NCI-H2029 treated with DMSO at 0.1 percent for 48 hours (cell line): Measurements from ENCODE around the gene PLXND1.

Source experiments
- DNase-seq: peaks from one replicate; lab custom pipeline; 2025; lab: John Stamatoyannopoulos, UW

Gene PLXND1

DNA sequence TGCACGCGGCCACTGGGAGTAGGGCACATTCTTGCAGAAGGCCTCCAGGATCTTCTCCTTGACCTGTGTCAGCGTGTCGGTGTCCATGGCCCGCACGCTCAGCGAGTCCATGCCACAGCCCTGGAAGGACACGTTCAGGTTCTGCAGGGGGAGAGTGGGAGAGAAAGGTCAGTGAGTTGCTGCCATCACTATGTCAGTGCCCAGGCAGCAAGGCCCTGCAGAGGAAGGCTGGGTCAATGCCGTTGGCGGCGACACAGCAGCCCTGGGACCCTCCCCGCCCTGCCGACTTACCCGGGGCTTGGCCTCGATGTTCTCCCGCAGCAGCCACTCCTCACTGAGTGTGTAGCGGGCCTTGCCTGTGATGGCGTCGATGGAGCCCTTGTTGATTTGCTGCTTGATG lies 43.7 kb downstream of the PLXND1 start:
- no peak for DNase-seq

DNA sequence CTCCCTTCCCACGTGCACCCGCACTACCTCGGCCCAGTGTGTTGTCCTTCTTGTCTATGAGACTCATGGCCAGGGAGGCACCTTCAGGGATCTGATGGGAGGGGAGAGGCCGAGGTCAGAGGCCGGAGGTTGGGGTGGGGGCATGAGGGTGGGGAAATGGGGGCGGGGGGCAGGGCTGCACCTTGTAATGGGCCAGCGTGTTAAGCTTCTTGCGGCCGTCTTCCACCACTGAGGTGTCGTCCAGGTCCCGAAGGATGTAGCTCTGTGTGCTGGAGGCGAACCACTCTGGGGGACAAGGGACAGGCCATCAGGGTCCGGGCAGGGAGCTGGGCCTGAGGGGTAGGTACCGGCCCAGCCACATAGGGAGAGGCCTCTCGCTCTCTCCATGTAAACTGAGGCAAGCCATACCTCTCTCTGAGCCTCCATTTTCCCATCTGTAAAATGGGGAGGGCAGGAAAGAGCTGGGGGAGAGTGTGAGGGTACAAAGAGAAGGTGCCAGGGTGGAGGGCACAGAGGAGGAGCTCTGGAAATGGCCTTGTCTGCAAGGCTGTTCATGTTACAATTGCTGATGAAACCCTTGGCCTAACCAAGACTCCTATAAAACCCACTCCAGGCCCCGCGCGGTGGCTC lies 44.7 kb downstream of the PLXND1 start:
- DNase-seq = no peak

DNA sequence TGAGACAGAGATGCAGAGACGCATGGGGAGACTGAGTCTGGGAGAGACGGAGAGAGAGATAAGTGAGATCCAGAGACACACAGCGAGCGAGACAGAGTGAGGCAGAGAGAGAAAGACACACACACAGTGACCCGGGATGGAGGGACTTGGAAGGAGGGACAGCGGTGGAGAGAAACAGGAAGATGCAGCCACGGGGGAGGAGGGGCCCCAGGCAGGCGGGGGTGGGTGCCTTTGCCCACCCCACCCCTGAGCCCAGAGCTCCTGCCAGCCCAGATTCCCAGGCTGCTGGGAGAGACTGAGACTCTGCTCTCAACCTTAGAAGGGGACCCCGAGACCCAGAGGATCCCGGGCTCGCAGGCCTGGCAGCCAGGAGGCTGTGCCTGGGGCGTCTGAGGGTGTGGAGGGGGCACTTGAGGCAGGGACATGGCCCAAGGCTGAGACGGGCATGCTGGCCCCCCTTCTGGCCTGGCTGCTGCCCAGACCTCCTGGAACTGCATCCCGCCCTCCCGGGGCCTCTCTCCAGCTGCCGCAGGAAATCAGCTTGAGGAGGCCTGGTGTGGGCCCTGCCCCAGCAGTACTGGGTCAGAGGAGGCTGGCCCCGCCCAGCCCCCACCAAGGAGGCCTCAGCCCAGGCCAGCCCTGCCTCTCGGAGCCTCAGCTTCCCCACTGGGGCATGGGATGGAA lies 45.4 kb downstream of the PLXND1 start:
- DNase-seq = no peak

DNA sequence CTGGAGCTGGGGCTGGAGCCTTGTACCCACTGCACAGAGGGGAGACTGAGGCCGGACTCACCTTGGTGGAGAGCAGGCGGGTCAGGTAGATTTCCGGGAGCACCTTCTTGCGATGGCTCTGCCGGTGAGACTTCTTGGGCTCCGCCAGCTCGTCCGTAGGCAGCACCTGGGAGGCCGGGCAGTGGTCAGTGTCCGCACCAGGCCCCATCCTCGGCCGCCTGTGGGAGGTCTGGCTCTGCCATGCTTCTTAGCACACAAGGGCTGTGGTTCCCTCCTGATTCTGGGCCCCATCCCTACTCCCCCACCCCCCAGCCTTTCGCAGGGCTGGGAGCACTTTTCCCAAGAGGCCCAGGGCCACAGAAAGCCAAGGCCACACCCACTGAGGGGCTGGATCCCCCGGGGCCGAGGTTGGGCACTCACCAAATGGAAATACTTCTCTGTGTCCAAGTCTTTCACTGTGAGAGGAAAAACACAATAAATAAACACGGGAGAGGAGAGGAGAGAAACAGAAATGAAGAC lies 46.1 kb downstream of the PLXND1 start:
- DNase-seq = no peak

DNA sequence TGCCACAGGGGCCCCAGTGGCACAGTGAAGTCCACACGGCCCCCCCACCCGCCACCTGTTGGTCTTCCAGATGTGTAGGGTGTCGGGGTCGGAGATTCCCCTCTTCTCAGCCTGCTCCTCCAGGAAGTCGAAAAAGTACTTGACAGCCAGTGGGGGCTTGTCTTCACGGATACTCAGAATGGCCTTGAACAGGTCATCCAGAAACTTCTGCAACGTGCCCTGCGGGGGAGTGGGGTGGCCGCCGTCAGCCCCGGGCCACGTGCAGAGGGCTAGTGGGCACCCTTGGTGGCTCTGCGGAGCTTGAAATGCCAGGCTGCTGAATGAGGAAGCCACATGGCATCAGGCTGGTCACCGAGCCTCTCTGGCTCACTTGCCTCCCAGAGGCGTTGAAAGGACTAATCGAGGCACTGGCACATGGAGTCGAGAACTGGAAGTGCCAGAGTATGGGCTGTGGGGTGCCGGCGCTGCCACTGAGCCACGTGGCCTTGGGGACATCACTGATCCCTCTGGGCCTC lies 46.9 kb downstream of the PLXND1 start:
- no peak for DNase-seq

DNA sequence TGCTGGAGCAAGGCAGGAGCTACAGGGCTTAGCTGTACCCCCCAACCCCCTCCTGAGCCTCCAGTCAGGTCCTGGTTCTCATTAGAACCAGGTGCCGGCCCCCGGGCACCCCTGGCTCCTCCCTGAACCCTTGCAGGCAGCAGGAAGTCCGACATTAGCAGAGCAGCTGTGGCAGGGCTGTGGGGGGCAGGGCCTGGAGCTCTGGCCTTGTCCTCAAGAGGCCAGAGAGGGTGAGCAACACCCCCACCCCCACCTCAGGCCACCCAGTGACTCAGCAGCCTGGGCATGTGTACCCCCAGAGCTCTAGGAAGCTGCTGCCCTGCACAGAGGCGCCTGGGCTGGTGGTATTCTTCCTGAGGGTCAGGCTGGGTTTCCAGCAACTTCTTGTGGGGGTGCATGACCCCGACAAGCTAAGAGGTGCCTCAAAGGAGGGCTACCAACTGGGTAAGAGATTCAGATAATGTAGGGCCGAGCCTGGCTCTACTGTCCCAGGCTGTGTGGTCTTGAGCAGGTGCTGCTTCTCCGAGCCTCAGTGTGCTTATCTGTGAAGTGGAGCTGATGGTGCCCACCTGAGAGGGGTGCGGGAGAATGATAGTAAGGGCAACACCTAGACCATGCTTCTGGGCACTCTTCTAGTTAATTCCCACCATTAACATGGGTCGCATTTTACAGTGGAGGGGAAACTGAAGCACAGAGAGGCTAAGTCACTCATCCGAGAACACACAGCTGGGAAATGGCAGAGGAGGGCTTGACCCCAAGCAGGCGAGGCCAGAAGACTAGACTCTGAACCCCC lies 47.5 kb downstream of the PLXND1 start:
- DNase-seq = no peak

DNA sequence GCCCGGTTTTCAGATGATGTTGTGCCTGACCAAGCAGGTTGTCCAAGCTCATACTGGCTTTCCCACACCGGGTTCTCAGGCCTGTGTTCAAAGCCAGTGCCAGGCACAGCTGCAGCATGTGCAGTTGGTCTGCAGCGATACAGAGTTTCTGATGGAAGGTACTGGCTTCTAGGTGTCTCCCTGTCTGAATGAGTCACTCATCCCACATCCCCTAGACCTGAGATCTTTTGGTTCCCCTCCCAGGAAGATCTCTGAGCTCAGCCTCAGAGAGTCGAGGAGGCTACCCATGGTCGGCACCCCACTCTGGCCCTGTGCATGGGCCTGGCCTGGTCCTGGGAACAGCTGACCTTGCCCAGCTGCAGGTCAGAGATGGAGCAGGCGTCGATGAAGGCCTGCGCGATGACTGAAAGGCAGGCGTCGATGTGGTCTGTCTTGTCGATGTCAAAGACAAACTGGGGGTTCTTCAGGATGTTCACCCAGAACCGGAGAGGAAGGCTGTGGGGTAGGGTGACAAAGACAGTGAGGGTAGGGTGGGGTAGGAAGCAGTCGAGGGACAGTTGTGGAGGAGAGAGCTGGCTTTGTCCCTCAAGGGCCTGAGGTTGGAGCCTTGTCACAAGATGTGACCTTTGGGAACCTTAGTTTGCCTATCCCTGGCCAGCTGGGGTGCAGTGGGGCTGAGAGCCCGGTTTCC lies 48.2 kb downstream of the PLXND1 start:
- DNase-seq = no peak

DNA sequence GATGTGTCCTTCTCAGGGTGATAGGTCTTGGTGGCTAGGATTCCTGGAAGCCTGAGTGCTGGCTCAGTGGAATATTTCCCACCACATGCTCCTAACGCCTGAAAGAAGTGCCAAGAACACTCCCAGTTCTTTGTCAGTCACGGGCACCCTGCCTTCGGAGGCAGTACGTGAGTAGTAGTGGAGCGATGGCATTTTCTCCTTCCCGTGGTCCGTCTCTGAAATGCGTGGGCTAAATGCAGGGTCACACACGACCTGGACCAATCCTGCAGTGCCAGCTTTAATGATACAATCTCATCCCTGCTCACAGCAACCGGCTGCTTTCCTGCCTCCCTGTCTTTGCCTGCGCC lies 49.0 kb downstream of the PLXND1 start:
- no peak for DNase-seq

DNA sequence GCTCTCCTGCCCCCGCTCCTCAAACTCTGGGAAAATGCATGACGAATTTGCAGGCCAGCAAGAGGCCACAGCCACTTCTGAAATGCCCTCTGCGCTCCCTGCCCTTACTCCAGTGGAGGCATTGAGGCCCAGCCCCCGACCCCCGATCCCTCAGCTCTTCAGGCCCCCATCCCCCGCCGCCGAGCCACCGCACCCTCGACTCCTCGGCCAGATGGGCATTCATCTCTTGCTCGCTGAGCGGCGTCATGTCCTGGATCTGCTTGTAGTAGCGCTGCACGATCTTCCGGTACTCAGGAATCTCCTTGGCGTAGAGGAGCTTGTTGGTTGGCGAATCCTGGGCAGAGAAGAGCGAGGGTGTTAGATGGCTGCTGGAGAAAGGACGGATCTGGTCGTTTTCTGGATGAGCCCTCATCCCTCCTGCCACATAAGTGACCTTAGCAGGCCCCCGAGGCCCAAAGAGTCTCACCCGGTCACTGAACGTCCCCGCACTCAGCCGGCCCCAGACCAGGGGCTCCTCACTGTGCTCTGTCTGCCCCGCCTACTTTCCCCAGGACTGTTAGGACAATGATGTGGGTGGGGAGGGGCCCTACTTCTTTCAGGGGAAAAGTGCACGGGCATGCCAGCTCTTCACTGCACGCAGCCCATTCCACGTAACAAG lies 49.5 kb downstream of the PLXND1 start:
- DNase-seq = no peak

DNA sequence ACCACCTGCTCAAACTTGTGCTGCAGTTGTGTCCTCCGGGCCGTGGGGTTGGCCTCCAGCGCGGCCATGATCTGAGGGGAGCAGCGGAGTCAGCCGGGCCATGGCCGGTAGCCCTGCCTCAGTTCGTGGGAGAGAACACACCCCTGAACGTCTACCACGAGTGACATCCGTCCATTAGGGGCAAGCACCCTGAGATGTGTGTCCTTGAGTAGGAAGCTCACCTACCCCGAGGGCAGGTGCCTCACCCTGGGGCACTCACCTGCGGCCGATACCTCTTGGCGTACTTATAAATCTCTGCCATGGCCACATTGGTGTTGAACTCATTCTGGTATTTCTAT lies 50.1 kb downstream of the PLXND1 start:
- no peak for DNase-seq

DNA sequence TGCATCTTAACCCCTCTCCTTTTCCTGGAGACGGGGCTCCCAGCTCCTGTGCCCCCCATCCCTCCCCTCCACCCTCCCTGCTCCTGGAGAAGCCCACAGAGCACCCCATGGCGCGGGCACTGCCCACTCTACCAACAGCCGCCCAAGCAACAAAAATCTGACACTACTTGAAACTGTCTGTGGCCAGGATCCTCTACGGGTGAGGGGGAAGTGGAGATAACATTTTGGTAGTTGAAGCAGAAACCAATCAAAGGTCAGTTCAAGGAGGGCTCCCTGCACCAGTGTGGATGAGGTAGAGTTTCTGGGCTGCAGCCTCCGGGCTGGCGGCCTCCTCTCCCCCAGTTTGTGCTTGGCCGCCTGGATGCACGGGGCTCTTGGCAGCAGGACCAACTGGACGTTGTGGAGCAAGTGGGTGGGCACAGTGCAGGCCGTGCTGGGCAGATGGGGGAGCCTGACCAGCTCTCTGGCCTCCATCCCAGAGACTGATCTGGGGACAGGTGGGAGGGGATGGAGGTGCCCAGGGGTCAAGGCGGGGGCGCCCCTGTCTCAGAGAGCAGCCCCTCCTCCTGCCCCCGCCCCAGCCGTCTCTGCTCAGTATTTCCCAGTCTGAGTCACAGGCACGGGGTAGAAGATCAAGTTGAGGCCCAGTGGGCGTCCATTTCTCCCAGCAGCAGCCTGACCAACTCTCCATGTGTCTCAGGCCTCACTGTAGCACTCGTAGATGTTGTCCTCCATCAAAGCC lies 50.7 kb downstream of the PLXND1 start:
- no peak for DNase-seq

DNA sequence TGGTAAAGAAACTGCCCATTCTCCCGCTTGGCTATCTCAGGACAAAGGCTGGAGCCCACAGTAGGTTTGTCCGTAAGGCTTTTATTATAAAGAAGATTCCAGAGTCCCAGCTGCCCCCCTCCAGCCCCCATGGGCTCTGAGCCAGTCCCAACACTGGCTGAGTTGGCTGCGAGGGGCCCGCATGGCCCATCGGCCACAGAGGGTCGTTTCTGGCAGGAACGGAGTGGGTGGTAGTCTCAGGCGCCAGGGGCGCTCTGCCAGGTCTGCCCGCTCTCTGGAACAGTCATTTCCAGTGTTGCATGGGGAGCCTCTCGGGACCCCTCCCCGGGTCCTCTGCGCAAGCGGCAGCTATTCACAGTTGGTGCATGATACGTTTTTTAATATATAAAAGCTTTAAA lies 51.3 kb downstream of the PLXND1 start:
- no peak for DNase-seq

DNA sequence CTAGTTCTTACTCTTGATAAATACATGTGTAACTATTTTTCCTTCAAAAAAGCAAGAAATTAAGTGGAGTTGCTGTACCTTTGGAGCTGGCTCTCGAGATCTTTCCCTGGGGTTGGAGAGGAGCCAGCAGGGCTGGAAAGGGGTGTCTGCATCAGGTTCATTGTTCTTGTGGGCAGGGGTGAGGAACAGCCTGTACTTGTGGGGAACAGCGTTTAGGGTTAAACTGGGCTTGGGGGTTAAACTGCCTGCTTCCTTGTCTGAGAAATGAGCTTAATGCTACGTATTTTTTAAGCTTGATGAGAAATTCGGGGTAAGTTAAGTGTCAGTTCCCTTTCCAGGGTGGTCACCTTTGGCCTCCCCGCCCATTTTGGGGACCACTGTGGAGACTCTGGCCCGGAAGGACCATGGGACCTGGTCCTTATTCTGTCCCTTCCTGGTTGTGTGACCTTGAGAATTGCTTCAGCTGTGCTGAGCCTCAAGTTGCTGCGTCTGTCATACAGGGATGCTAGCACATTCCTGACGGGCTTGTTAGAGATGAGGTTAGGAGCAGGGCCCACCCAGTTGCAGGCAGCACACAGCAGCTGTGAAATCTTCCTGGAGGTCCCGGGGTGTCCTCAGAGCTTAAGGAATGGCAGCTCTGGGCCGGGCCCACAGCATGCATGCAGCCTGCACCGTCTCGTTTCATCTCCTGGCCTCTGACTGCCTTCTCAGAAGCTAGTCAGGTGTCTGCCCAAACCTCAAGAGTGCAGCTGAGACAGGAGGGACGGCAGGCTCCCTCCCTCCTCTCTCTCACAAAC lies 51.9 kb downstream of the PLXND1 start:
- no peak for DNase-seq

DNA sequence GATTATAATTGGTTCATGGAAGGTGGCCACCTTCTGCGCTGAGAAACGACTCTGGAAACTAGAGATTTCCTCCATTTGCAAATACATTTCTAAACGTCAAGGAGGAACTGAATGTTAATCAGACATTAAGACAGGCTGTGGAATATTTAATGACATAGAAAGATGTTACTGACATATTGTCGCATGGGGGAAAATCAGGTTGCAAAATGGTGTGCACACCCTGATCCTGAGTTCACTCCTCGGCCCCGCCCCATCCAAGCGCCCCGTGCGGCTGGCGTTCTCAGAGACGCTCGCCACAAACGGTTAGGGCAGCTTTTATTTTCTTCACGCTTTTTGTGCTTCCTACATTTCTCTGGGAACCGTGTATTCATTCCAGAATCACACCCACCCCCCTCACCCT lies 52.8 kb downstream of the PLXND1 start:
- DNase-seq = no peak

DNA sequence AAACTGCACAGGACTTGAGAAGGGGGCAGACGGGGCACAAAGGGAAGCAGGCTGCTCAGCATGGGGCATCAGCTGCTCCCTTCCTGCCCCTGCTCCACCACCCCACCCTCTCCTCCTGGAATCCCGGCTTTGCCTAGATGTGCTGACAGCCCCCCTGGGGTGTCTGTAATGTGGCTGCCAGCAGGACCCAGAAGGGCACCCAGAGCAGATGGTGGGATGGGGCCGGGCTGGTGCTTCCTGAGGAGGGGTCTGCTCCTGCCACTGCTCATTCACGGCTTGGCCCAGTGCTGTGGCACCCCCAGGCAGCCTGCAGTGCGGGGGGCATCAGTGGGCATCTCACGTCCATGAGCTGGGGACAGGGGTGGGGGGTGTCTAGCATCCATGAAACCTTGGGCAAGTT lies 53.3 kb downstream of the PLXND1 start:
- DNase-seq = no peak

DNA sequence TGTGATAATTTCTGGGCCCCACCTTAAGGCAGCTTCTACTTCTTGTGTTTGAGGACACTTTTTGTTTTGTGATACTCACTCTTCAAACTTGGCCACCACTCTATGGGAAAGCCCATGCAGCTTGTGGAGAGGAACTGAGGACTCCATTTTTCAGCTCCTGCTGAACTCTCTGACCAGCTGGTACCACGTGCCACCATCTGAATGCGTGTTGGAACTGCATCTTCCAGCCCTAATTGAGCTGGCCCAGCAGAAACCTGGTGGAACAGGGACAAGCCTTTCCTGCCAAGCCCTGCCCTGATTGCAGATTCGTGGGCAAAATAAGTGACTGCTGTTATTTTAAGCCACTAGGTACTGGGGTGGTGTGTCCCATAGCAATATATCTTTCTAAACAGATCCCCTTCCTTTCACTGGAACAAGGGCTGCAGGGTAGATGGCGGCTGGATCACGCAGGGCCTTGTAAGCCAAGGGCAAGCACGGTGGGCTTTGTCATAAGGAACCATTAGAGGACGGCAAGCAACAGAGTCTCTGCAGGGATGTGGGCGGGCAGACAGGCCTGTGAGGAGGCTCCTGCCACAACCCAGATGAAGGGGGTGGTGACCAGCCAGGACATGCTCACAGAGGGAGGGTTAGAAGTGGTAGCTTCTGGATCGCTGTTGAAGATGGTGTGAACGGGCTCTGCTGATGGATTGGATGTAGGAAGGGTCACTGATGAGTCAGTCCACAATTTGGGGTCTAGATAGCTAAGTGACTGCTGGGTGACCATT lies 54.0 kb downstream of the PLXND1 start:
- no peak for DNase-seq

DNA sequence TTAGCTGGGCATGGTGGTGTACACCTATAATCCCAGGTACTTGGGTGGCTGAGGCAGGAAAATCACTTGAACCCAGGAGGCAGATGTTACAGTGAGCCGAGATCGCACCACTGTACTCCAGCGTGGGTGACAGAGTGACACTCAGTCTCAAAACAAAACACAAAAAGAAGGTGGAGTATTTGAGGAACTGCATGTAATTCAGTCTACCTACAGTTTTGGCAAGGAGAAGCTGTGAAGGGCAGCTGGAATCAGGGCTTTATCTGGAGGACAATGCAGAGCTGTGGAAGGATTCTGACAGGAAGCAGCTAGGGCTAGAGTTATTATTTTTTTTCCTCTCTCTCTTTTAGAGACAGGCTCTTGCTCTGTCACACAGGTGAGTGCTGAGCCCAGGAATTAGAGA lies 56.7 kb downstream of the PLXND1 start:
- no peak for DNase-seq

DNA sequence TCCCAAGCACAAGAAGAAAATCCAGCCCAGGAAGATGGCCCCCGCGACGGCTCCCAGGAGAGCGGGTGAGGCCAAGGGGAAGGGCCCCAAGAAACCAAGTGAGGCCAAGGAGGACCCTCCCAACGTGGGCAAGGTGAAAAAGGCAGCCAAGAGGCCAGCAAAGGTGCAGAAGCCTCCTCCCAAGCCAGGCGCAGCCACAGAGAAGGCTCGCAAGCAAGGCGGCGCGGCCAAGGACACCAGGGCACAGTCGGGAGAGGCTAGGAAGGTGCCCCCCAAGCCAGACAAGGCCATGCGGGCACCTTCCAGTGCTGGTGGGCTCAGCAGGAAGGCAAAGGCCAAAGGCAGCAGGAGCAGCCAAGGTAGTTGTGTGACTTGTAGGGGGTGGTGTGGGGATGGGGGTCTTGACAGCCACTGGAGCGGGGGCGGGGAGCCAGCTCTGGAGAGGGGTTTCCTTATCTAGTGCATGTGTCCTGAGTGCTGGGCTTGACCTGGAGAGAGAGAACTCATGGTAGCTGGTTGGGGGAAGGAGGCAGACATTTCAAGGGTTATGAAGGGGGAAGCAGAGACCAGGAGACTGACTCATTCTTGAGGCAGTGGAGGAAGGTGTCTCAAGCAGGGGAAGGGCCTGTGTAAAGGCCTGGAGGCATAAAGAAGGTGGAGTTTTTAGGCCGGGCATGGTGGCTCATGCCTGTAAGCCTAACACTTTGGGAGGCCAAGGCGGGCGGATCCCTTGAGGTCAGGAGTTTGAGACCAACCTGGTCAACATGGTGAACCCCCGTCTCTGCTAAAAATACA lies 57.3 kb downstream of the PLXND1 start:
- no peak for DNase-seq
